ENCODE results near the gene EME2.

Gene EME2, protein sequence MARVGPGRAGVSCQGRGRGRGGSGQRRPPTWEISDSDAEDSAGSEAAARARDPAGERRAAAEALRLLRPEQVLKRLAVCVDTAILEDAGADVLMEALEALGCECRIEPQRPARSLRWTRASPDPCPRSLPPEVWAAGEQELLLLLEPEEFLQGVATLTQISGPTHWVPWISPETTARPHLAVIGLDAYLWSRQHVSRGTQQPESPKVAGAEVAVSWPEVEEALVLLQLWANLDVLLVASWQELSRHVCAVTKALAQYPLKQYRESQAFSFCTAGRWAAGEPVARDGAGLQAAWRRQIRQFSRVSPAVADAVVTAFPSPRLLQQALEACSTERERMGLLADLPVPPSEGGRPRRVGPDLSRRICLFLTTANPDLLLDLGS

DNA sequence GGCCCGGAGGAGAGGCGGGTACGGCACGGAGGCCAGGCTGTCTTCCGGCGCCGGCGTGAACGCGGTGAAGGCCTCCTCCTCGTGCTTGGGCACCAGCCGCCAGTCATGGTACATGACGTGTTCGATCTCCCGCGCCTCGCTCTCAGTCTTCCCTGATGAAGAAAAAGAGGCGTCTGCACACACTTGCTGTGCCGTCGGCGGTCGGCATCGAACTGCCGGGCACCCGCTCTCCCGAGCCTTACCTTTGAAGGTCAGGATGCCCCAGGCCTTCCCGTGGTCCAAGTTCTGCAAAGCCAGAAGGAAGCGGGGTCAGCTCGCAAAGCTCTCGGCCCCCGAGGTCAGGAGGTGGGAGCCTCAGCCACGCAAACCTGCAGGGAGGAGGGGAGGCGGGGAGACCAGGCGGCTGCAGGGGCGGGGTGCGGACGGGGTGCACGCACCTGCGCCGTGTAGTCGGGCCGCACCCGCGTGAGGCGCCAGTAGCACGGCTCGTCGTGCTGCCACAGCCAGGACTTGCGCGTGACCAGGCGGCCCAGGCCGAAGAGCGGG lies at the start of gene EME2:
TSS of gene EME2 (plus strand) at position 449 of the 546 bp plus-strand sequence. CDS start 418 bp downstream, outside the sequence.
- DNase-seq (ENCODE audit: low read depth), result peak; percentile 62
- no peak for TF ChIP-seq CTCF (IDR thresholded peaks at IDR 0.05; ENCODE audit: insufficient read depth, low read depth, low read length, missing control alignments)

DNA sequence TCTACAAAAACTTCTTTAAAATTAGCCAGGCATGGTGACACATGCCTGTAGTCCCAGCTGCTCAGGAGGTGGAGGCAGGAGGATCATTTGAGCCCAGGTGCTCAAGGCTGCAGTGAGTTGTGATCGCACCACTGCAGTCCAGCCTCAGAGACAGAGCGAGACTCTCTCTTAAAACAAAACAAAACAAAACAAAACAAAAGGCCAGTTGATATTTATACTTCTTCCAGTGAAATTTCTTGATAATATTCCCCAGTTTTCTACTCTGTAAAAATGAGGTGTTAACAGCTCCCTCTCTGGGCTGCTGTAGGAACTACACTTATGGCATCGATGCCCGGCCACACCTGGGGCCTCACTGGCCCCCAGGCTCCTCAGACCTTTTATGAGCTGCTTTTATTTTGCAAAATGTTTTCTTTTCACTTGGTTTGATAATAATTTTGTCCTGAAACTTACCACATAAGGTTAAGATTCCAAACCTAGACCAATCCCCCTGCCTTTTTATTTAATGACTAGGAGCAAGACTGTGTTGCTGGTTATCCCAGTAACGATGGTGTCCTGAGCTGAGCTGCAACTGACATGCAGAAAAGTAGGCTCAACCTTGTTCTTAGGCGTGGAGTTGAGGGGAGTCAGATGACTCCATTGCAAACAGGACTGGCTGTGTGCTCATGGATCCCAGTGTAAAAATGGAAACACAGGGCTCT lies 49.0 kb upstream of the EME2 start:
- peak; percentile 52 for DNase-seq (ENCODE audit: low read depth)

More for the DNA sequence above, at the start of gene EME2:
- H3K4me3 ChIP-seq (ENCODE audit: low read length), result peak within 1 kb of the TSS; percentile 71

DNA sequence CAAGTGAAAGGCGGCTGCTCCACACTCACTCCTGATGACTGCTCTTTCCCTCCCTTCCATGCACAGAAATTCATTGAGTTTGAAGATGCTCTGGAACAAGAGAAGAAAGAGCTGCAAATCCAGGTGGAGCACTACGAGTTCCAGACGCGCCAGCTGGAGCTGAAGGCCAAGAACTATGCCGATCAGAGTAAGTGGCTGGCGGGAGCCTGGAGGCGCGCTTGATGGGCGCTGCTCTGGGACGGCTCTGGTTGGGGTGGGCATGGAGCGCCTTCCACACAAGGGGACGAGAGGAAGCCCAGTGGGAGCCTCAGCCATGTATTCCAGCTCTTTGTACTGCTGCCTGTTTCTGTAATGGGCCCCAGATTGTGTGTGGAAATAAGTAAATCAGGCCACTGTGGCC lies 48.1 kb upstream of the EME2 start:
- H3K4me3 ChIP-seq (ENCODE audit: low read length), result no peak overlapping the region
- no peak for TF ChIP-seq CTCF (IDR thresholded peaks at IDR 0.05; ENCODE audit: insufficient read depth, low read depth, low read length, missing control alignments)

More for the DNA sequence above, 49.0 kb upstream of the EME2 start:
- TF ChIP-seq CTCF (IDR thresholded peaks at IDR 0.05; ENCODE audit: insufficient read depth, low read depth, low read length, missing control alignments), result peak; percentile 82
- H3K4me3 ChIP-seq (ENCODE audit: low read length), result no peak overlapping the region

GRCh38 chr16:1726661-1727502 lies 45.7 kb upstream of the EME2 start:
- DNase-seq (ENCODE audit: low read depth), result no peak
- no peak for TF ChIP-seq CTCF (IDR thresholded peaks at IDR 0.05; ENCODE audit: insufficient read depth, low read depth, low read length, missing control alignments)
- H3K4me3 ChIP-seq (ENCODE audit: low read length), result no peak overlapping the region

More for the DNA sequence above, 48.1 kb upstream of the EME2 start:
- DNase-seq (ENCODE audit: low read depth), result no peak

DNA sequence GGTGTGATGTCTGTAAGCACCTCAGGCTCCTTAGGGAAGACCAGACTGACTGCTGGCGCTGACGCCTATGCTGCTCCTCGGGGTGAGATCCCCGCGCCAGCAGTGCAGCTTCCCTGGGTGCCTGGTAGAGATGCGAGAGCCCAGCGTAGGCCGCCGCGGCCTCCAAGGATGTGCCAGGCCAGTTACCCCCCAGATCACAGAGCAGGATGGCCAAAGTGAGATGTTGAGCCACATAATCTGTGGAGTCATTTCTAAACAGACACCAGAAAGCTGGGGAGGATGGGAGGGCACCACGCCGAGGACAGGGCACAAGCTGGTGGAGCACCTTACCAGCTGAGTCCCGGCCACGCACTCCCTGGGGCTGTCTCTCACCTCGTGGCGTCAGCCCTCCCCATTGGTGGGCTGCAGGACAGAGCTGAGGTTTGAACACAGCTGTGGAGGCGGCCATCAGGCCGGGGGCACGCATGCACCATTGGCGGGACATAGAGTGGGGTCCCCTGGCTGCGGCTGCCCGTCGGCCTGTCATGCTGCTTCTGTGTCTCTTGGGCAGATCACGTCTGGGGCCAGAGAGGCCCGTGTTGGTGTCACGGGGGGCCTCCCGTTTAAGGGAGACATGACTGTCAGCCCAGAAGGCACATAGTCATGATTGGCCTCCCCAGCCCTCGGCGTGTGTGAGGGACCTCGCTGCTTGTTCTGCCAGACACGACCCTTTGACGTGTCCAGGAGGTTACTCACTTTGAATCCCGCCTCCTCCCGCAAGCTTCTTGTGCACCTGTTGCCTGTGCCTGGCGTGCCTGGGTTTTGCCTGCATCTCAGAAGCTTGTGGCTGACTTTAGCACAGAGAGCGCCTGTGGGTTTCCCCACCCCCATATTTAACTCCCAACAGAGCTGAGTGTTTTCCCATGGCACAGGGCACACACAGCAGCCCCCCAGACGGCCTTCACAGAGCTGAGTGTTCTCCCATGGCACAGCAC lies 44.7 kb upstream of the EME2 start:
- no peak overlapping the region for H3K4me3 ChIP-seq (ENCODE audit: low read length)
- no peak for DNase-seq (ENCODE audit: low read depth)
- TF ChIP-seq CTCF (IDR thresholded peaks at IDR 0.05; ENCODE audit: insufficient read depth, low read depth, low read length, missing control alignments), result no peak
